ENCODE measurements around the gene ACTR10.

Gene ACTR10

DNA sequence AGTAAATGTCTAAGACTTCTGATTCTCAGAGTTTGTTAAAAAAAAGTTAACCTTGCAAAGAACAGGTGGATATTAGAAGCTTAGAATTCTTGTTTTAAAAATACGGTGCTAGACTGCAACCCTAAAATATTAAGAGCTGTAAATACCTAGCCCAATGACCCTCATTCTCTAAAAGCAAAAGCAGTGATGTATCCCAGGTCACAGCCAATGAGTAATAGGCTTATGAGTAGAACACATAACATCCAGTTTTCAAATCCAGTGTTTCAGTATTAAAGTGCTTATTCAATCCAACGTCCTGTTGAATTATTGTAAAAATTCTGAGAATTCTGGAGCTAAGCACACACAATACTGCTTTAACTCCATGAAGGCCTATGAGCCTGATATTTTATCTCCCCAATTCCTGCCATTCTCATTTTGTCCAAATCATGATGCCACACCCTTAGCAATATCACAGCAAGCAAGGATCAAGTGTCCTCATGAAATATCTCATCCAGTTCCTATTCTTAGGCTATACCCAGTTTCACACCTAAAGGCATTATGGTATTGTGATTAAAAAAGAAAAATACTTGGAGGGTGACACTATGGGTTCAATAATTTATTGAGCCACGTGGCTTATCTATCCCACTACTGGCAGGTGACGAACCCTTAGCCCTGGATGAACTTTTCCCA, 83.1 kb downstream of the ACTR10 start:
- DNase-seq, result no peak

- DNase-seq, result no peak
Measured at GRCh38 chr14:58283730-58284129, 83.8 kb downstream of the ACTR10 start.

- DNase-seq, result no peak
Measured at GRCh38 chr14:58285132-58285531, 85.2 kb downstream of the ACTR10 start.
